Aorta (tissue), 5 donors: ENCODE results near the gene SYNDIG1. TPM values are rescaled to one million over a fixed set of nuclear protein-coding genes. Genes with fewer than 3 reads are reported as not detected.

Experiments
- ATAC-seq: fragments of 200-7000 bp; cut with Tn5 transposase; one replicate; pipeline ENCODE4 v1.9.1; 2022; ENCODE audit warnings: moderate library complexity; ENCODE audit not compliant: low FRiP score
- DNase-seq, 2 donors: peaks; one replicate each; pipeline ENCODE4 v3.0.0-alpha.2; 2020
- H3K27ac ChIP-seq, 2 donors: one replicate each; pipeline ENCODE4 v1.5.1; 2013; ENCODE audit warnings: low read length in 2 of 2, mild to moderate bottlenecking in 2 of 2, moderate library complexity in 2 of 2, control low read depth in 1 of 2, inconsistent platforms in 1 of 2, low read depth in 1 of 2
- H3K27me3 ChIP-seq, 2 donors: one replicate each; pipeline ENCODE4 v1.6.1; 2013; ENCODE audit warnings: control low read depth in 1 of 2, low read length in 1 of 2, mild to moderate bottlenecking in 1 of 2, moderate library complexity in 1 of 2; ENCODE audit not compliant: insufficient read depth in 2 of 2, control insufficient read depth in 1 of 2
- H3K36me3 ChIP-seq, 2 donors: one replicate each; pipeline ENCODE4 v1.6.1; 2013; ENCODE audit warnings: control low read depth in 1 of 2, low read length in 1 of 2, mild to moderate bottlenecking in 1 of 2; ENCODE audit not compliant: insufficient read depth in 2 of 2, control insufficient read depth in 1 of 2
- H3K4me1 ChIP-seq, 2 donors: one replicate each; pipeline ENCODE4 v1.6.1; 2013; ENCODE audit warnings: low read length in 2 of 2, control low read depth in 1 of 2, mild to moderate bottlenecking in 1 of 2, moderate library complexity in 1 of 2; ENCODE audit not compliant: insufficient read depth in 2 of 2, control insufficient read depth in 1 of 2
- H3K4me3 ChIP-seq, 2 donors: one replicate each; pipeline ENCODE4 v1.5.1; 2013; ENCODE audit warnings: low read length in 2 of 2, control low read depth in 1 of 2, mild to moderate bottlenecking in 1 of 2
- H3K9me3 ChIP-seq: one replicate; pipeline ENCODE4 v1.6.1; 2013; ENCODE audit warnings: mild to moderate bottlenecking, low read length; ENCODE audit not compliant: control insufficient read depth
- WGBS, 2 donors: extraction: QIAGEN DNeasy Blood & Tissue Kit; methylation state at CpG; one replicate each; pipeline ENCODE4 v1.1.7; 2013; 5-methylcytosine and 5-hydroxymethylcytosine counted together
- intact Hi-C, 2 donors: fragments of 100-400 bp; cut with DNase I; formaldehyde crosslinking; loops; one replicate each; pipeline versions ENCODE4 v1.14.2 to v1.15.0; 2022
- polyA plus RNA-seq, 2 donors: library from polyadenylated mRNA; stranded (reverse); fragments of 200-250 nt; gene quantifications; one replicate each; pipeline ENCODE4 v1.2.3, GENCODE V29; 2013
- total RNA-seq, 2 donors: library from RNA; stranded (reverse); fragmentation: NEBNext Ultra II Directional; extraction: Animal tissue kit (Norgen Biotek cat#: 25700); gene quantifications; one replicate each; pipeline ENCODE4 v1.2.1, GENCODE V29; 2021
- donor health status: healthy with polysubstance abuse.
- donor health status: Bipolar disorder and iron deficiency.
- donor health status: DM: no; HTN: no; CAD: no.
- donor health status: DM: no; HTN: no; CAD: no.
- donor health status: DM: yes; HTN: yes; CAD: no.

Gene SYNDIG1
- total and polyA plus RNA-seq, 4 donors = 1.2 to 6.2 (median 2.9) TPM

DNA sequence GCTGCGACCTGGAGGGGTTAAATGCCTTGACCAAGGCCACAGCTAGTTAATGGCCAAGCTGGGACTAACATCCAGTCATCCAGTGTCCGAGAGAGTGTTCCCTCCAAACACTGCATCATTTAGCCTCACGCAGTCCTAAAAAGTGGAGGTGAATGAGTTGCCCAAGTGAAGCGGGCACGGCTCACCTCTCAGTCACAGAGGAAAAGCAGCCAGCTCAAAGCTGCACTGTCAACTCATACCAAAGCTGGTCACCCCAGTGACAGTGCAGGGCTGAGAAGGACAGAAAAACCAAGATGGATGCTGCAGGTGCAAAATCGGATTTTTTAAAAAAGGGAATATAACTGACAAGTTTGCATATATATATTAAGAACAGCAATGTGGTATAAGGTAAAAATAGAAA, 168.5 kb downstream of the SYNDIG1 start:
- Histone ChIP-seq H3K27me3 (no peaks in the 10 kb centered on the region), H3K4me3 (no peak overlapping the region), H3K9me3 (peaks cover 2% of the 10 kb centered on the region), H3K36me3 (no peaks in the 10 kb centered on the region), H3K4me1 (no peaks in the 10 kb centered on the region), H3K27ac (no peak overlapping the region)
- no peak for DNase-seq
- ATAC-seq = no peak
- WGBS, 2 donors = 78 to 95% methylated on average over 6 of the region's 6 CpGs
- intact Hi-C loops = no loop called here

DNA sequence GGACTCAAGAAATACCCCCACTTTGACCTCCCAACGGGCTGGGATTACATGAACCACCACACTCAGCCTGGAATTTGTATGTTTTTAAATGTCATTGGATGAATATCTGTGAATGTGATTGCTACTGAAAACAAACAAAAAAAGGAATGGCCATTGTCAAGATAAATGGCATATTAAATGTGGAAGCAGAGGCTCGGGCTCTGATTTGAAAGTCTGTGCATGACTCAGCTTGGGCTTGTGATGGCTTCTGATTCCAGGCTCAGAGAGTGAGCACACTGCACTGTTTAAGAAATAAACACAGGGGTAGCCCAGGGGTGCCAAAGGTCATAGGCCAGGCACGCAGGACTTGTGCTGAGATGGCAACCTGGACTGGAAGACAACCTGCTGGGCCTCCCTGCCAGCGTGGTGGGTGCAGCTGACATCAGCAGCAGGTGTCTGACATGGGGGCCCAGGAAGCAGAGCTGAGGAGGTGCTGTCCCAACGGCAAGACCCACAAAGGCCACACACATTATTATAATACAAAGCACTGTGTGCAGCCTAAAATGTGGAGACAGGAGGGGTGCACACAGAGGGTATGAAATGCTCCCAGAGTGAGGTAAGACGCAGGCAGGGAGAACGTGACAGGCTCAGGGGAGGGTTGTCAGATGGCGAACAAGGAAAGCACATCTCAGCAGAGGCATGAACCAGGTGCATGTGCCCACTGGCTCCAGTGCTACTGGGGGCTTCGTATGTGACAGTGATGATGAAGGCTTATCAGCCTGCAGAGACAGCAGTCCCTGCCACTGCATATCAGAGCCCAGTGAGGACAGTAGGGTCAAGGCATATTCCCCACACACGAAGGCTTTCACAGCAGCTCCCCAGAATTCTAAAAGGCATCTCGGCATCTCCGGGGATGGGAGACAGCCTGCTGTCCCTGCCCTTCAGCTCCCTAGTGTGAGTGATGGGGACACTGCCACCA, 169.4 kb downstream of the SYNDIG1 start:
- intact Hi-C loops = no loop called here
- H3K4me3 ChIP-seq = no peak overlapping the region
- DNase-seq (no peak), ATAC-seq (no peak)
- no peaks in the 10 kb centered on the region for H3K36me3 ChIP-seq
- H3K27me3 ChIP-seq = no peaks in the 10 kb centered on the region
- WGBS, 2 donors = 73 to 83% methylated on average over 12 of the region's 12 CpGs
- no peaks in the 10 kb centered on the region for H3K4me1 ChIP-seq
- H3K9me3 ChIP-seq = peaks cover 2% of the 10 kb centered on the region
- no peak overlapping the region for H3K27ac ChIP-seq

DNA sequence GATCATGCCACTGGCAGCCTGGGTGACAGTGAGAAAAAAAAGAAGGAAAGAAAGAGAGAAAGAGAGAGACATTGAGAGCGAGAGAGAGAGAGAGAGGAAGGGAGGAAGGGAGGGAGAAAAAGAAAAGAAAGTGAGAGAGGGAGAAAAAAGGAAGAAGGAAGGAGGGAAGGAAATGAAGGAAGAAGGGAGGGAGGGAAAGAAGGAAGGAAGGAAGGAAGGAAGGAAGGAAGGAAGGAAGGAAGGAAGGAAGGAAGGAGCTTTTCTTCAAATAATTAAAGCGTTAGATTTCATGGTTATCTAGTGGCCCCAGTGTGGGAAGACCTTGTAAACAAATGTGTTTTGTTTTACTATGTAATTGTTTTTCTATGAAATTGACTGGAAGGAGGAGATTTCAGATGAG, 170.8 kb downstream of the SYNDIG1 start:
- Histone ChIP-seq H3K4me3 (no peak overlapping the region), H3K36me3 (no peaks in the 10 kb centered on the region), H3K27ac (no peak overlapping the region), H3K9me3 (peaks cover 4% of the 10 kb centered on the region), H3K4me1 (no peaks in the 10 kb centered on the region), H3K27me3 (no peaks in the 10 kb centered on the region)
- intact Hi-C loops = no loop called here
- ATAC-seq = no peak
- DNase-seq = no peak
- WGBS, 2 donors = 84 to 92% methylated on average over 2 of the region's 2 CpGs

GRCh38 chr20:24640686-24641085, 171.3 kb downstream of the SYNDIG1 start:
- intact Hi-C loops = no loop called here

DNA sequence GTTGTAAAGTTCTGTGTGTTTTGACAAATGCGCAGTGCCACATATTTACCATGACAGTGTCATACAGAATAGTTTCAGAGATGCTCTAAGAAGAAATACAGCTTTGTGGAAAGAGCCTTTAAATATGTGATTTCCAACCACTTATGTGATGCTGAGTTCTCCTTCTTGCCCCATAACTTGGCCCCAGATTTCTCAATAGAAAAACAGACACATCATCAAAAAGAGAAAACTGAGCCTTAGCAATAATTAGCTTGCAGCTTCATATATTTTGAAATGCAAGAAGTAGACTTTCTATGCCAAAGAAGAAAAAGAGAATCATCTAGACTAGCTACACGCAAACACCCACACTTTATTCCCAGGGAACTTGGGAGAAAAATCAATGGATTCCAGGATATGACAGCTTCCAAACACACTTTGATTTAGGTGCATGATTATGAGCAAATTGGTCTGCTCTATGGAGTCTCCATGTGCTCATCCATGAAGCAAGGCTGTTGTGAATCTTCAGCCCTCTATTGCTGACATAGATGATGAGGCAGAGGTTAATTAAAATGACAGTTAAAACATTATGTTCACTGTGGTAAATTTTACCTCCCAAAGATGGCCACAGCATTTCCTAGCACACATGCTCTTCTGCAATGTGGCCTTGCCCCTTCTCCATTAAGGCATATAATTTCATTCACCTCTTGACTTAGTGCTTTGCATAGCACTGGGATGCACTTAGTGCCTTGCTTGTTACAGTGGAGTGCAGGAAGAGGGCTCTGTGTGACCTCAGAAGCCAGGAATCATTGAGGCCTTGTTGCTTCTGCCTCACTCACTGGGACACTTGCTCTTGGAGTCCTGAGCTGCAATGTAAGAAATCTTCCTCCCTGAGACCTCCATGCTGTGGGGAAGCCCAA, 174.6 kb downstream of the SYNDIG1 start:
- no peak overlapping the region for H3K27ac ChIP-seq
- DNase-seq = no peak
- no peaks in the 10 kb centered on the region for H3K4me1 ChIP-seq
- no peaks in the 10 kb centered on the region for H3K27me3 ChIP-seq
- 97 to 100% methylated on average over 2 of the region's 2 CpGs for WGBS, 2 donors
- peaks cover 4% of the 10 kb centered on the region for H3K9me3 ChIP-seq
- intact Hi-C loops = no loop called here
- H3K4me3 ChIP-seq = no peak overlapping the region
- ATAC-seq = no peak
- H3K36me3 ChIP-seq = no peaks in the 10 kb centered on the region

More at GRCh38 chr20:24640686-24641085, 171.3 kb downstream of the SYNDIG1 start:
- no peaks in the 10 kb centered on the region for H3K36me3 ChIP-seq
- no peaks in the 10 kb centered on the region for H3K27me3 ChIP-seq
- H3K27ac ChIP-seq = no peak overlapping the region
- DNase-seq (no peak), ATAC-seq (no peak)
- H3K9me3 ChIP-seq = peaks cover 4% of the 10 kb centered on the region
- H3K4me1 ChIP-seq = no peaks in the 10 kb centered on the region
- H3K4me3 ChIP-seq = no peak overlapping the region
- WGBS, 2 donors = 84 to 87% methylated on average over 6 of the region's 6 CpGs

GRCh38 chr20:24646321-24646720, 176.9 kb downstream of the SYNDIG1 start:
- Histone ChIP-seq H3K9me3 (peaks cover 4% of the 10 kb centered on the region), H3K27ac (no peak overlapping the region), H3K4me1 (no peaks in the 10 kb centered on the region), H3K36me3 (no peaks in the 10 kb centered on the region), H3K27me3 (no peaks in the 10 kb centered on the region), H3K4me3 (no peak overlapping the region)
- DNase-seq (no peak), ATAC-seq (no peak)
- intact Hi-C loops = no loop called here
- WGBS, 2 donors = 89 to 94% methylated on average over 10 of the region's 10 CpGs

DNA sequence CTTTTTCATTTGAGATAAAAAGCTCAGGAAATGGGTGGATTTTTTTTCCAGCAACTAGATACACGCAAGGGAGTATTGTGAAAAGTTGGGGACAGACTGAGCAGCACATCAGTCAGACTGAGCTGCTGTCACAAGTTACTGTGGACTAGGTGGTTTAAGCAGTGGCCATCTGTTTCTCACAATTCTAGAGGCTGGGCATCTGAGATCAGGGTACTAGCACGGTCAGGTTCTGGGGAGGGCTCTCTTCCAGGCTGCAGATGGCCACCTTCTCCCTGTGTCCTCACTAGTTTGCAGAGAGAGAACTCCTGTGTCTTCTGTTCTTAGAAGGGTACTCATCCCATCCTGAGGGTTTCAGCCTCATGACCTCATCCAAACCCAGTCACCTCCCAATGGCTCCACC, 178.3 kb downstream of the SYNDIG1 start:
- H3K4me3 ChIP-seq = no peak overlapping the region
- H3K27me3 ChIP-seq = no peaks in the 10 kb centered on the region
- no peak overlapping the region for H3K27ac ChIP-seq
- 93 to 97% methylated on average over 2 of the region's 2 CpGs for WGBS, 2 donors
- DNase-seq (no peak), ATAC-seq (no peak)
- intact Hi-C loops = no loop called here
- no peaks in the 10 kb centered on the region for H3K4me1 ChIP-seq
- no peaks in the 10 kb centered on the region for H3K36me3 ChIP-seq
- H3K9me3 ChIP-seq = peaks cover 2% of the 10 kb centered on the region

GRCh38 chr20:24648481-24648880, 179.1 kb downstream of the SYNDIG1 start:
- Histone ChIP-seq H3K4me3 (no peak overlapping the region), H3K27me3 (no peaks in the 10 kb centered on the region), H3K4me1 (no peaks in the 10 kb centered on the region), H3K9me3 (peaks cover 2% of the 10 kb centered on the region), H3K27ac (no peak overlapping the region), H3K36me3 (no peaks in the 10 kb centered on the region)
- WGBS, 2 donors = 19 to 29% methylated on average over 4 of the region's 4 CpGs
- peak; percentile 69 for ATAC-seq
- DNase-seq = peak in 1 of 2 donors; percentile 66
- intact Hi-C loops = no loop called here
